HG02973 (cell line): ENCODE data around the gene COPZ1.

Source experiments
- ATAC-seq: cut with Tn5 transposase; IDR thresholded peaks from one replicate; pipeline ENCODE4 v1.9.1; 2021; ENCODE audit warnings: moderate library complexity; ENCODE audit not compliant: unreplicated experiment

Gene COPZ1

GRCh38 chr12:54357506-54358190, 32.7 kb downstream of the COPZ1 start:
- no peak for ATAC-seq

DNA sequence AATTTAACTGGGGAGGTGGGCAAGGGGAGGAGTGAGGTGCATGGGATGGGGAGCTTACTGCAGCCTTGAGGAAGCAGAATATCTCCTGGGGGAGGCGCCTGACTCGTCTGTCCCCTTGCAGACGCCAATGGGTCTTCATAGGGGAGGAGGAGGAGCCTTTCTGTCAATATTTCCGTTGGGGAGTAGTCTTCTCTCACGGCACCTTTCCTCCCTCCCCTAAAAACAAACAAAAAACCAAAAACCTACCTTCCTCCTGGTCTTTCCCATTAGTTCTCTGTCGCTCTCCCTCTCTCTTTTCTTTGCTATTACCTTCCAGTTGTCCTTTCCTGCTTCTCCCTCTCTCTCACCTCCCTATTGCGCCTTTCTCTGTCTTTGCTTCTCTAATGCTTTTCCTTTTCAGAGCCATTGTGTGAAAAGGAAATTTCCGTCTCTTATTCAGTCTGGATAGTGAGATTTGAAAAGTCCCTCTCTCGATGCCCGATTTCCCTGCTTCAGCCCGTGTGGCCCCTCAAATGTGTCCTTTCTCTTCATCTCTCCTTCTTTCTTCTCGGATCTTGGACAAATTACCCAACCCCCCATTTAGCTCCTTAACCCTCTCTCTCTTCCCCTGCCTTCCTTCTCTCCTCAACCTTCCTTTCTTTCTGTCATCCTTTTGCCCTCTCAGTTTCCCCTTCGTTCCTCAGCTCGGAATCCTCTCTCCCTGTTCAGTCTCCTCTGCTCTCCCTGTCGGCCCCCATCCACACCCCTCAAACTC, 33.4 kb downstream of the COPZ1 start:
- ATAC-seq, result no peak

DNA sequence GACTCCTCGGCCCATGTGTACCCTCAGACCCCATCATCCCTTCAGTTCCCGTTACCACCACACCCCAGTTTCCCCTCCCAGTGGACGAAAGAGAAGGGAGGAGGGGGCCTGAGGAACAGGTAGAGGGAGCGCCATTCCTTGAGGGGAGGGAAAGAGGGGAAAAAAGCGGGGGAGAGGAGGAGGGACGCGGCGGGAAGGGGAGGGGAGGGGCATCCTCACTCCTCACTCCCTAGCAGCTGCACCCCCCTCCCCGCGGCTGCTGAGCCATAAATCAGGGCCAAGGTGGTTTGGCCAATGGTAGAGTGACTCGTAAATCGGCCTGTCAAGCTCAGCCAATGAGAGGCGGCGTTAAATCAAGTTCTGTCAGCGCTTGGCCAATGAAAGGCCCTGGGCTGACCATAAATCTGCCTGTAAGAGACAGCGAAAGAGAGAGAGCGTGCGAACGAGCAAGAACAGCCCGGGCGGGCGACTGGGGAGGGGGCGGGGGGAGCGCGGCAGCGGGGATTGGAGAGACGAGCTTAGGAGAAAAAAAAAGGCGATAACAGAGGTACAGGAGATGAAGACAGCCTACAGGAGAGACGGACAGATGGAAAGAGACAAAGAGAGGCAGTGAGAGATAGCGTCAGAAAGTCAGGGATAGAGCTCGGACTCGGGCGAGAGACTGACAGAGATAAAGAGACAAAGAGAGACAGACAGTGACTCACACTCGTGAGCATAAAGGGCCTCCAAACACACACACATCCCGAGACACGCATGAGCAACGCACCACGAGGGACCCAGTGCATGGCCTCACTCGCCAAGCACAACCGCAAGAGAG, 34.2 kb downstream of the COPZ1 start:
- peak; percentile 96 for ATAC-seq

- ATAC-seq, result no peak
These were observed 34.9 kb downstream of the COPZ1 start for GRCh38 chr12:54359762-54360351.

GRCh38 chr12:54360717-54361456, 36.0 kb downstream of the COPZ1 start:
- ATAC-seq, result no peak

GRCh38 chr12:54363047-54363446, 38.1 kb downstream of the COPZ1 start:
- ATAC-seq, result no peak

DNA sequence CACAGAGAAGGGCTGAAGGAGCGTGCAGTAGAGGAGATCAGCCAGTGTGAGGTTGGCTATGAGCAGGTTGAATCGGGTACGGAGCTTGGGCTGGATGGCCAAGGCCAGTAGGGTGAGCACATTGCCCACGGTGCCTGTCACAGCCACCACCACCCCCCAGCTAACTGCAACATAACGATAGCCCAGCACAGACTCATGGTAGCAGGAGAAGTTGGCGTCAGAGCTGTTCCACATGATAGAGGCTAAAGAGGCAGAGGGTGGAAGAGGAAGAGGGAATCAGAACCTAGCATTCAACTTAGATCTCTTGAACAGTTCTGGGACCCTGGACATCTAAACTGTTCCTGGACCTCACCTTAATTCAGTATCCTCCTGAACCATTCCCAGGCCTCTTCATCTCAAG, 38.7 kb downstream of the COPZ1 start:
- ATAC-seq, result no peak

- ATAC-seq, result peak; percentile 50
These were observed 39.5 kb downstream of the COPZ1 start, which contains the start of gene GPR84 for GRCh38 chr12:54364413-54364812. Gene GPR84, minus strand, starts transcription at chr12:54364486. Its CDS starts 635 bp downstream, at chr12:54363851.

DNA sequence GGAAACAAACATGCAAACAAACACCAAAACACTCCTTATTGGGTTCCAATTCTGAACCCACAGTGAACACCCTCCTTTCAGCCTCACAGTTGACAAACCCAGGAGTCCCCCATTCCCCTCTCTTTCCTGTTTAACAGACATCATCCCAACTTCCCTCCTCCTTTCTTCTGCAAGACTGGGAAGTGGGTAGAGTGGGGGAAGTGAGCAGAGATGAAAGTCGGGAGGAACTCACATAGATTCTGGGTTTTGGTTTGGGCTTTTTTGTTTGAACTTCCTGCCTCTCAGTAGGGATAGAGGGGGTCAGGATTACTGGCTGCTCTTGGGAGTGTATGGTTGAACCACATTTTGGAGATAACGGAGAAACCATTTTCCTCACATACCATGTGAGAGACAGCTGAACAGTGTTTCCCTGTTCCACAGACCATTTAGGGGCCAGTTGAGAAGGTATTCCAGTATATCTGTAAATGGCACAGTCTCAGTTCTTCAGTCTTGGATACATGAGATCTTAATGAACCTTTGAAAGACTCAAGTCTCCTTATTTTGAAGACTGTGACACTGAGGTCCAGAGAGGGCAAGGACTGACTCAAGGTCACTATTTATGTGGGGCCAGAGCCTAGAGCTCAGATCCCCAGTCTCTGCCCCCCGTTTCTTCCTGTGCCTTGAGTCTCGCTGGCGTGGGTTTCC, 43.2 kb downstream of the COPZ1 start:
- ATAC-seq, result peak; percentile 20

- ATAC-seq, result peak; percentile 72
These were observed 44.0 kb downstream of the COPZ1 start for GRCh38 chr12:54368709-54369596.

DNA sequence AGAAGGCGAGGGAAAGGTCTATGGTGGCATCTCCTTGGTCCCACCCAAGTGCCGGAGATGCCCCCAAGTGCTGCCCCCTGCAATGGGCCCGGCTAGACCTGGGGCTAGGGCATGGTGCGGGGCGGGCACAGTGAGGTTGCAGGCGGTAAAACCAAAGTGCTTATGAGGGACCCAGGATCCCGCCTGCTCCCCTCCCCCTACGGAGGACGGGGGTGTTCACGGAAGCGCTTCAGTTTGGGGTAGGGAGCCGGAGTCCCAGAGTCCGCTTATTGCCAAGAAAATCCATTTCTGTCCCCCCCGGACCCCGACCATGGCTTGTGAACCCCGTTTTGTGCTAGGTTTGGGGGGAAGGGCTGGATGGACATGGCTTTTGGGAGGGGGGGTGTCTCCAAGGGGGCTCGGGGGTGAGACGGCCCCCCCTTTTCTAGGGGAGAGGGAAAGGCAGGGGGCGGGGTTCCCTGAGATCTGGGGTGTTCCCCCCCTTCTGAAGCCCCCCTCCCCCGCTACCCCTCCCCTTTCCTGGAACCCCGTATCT, 44.7 kb downstream of the COPZ1 start:
- no peak for ATAC-seq

GRCh38 chr12:54370171-54370730, 45.3 kb downstream of the COPZ1 start:
- ATAC-seq, result no peak

- ATAC-seq, result no peak
These were observed 46.6 kb downstream of the COPZ1 start for GRCh38 chr12:54371328-54372112.

DNA sequence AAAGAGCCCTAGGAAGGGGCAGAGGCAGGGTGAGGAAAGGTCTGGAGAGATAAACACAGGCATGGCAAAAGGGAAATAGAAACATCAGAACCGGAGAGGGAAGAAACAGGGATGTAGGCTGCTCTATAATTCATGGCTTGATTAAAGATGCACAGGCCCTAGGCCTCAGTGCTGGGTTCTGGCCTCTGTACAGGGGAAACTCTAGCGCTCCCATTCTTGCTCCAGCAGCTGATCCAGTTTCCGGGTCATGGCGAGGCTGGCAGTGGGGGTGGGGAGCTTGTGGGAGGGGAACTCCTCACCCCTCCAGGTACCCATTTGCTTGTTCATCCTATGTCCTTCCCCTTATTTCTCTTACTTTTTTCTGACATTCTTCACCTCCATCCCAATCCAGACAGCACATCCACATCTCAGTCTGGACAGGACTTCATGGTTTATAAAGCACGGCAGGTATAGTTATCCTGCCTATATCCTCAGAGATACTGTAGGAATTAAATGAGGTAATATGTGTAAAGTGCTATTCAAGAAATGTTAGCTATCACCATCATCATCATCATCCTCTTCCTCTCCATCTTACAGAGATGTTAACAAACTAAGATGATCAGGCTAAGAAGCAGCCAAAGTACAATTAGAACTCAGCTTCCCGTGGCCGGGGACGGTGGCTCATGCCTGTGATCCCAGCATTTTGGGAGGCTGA, 47.3 kb downstream of the COPZ1 start:
- ATAC-seq, result no peak

GRCh38 chr12:54373649-54374561, 49.0 kb downstream of the COPZ1 start:
- no peak for ATAC-seq
